Measurements from ENCODE around the gene MMP10.

Gene MMP10

DNA sequence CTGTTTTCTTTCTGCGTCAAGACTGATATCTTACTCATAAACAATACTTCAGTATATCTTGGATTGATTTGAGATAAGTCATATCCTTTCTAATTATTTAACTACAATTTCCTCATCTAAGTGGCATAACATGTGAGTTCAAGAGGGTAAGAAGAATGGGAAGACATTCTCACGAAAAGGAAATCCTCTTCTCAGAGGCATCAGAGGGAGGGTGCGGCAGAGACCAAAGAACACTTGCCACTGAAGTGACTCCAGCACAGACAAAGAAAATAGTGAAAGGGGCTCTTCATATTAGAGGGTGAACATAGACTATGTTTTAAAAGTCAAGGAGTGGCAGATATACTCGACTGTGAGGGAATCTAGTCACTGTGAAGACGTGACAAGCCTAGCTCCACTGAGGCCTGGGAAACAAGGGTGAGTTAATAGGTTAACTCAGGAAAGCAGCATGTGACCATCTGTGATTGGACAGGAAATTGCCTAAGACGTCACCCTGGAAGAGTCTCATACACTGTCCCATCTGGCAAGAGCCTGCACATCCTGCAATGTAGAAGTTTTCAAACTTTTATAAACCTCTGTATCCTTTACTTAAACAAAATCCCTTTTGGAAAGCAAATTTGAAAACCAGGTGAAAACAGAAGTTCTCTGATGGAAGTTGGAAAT lies 19.4 kb upstream of the MMP10 start (continued):
- TF ChIP-seq, protein P1, sequence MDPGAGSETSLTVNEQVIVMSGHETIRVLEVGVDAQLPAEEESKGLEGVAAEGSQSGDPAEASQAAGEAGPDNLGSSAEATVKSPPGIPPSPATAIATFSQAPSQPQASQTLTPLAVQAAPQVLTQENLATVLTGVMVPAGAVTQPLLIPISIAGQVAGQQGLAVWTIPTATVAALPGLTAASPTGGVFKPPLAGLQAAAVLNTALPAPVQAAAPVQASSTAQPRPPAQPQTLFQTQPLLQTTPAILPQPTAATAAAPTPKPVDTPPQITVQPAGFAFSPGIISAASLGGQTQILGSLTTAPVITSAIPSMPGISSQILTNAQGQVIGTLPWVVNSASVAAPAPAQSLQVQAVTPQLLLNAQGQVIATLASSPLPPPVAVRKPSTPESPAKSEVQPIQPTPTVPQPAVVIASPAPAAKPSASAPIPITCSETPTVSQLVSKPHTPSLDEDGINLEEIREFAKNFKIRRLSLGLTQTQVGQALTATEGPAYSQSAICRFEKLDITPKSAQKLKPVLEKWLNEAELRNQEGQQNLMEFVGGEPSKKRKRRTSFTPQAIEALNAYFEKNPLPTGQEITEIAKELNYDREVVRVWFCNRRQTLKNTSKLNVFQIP (CRISPR knock-in tag; IDR thresholded peaks at IDR 0.05; ENCODE audit: borderline replicate concordance, low read depth), result no peak
- TF ChIP-seq CSDC2 (CRISPR knock-in tag; IDR thresholded peaks at IDR 0.05) (no peak), ZNF565 (CRISPR knock-in tag; conservative IDR thresholded peaks at IDR 0.05; ENCODE audit: low read depth) (no peak), ZNF8 (CRISPR knock-in tag; IDR thresholded peaks at IDR 0.05) (no peak), TOX (CRISPR knock-in tag; IDR thresholded peaks at IDR 0.05; ENCODE audit: borderline replicate concordance) (no peak), ZC3H10 (CRISPR knock-in tag; IDR thresholded peaks at IDR 0.05) (no peak), ZFP3 (CRISPR knock-in tag; IDR thresholded peaks at IDR 0.05) (no peak), ARNTL (CRISPR knock-in tag; IDR thresholded peaks at IDR 0.05; ENCODE audit: borderline replicate concordance, low read depth) (no peak), ZFP30 (CRISPR knock-in tag; IDR thresholded peaks at IDR 0.05) (no peak), CSRNP3 (CRISPR knock-in tag; IDR thresholded peaks at IDR 0.05) (no peak)
- TF ChIP-seq, protein P2, sequence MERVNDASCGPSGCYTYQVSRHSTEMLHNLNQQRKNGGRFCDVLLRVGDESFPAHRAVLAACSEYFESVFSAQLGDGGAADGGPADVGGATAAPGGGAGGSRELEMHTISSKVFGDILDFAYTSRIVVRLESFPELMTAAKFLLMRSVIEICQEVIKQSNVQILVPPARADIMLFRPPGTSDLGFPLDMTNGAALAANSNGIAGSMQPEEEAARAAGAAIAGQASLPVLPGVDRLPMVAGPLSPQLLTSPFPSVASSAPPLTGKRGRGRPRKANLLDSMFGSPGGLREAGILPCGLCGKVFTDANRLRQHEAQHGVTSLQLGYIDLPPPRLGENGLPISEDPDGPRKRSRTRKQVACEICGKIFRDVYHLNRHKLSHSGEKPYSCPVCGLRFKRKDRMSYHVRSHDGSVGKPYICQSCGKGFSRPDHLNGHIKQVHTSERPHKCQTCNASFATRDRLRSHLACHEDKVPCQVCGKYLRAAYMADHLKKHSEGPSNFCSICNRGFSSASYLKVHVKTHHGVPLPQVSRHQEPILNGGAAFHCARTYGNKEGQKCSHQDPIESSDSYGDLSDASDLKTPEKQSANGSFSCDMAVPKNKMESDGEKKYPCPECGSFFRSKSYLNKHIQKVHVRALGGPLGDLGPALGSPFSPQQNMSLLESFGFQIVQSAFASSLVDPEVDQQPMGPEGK (CRISPR knock-in tag; IDR thresholded peaks at IDR 0.05; ENCODE audit: borderline replicate concordance), result no peak

DNA sequence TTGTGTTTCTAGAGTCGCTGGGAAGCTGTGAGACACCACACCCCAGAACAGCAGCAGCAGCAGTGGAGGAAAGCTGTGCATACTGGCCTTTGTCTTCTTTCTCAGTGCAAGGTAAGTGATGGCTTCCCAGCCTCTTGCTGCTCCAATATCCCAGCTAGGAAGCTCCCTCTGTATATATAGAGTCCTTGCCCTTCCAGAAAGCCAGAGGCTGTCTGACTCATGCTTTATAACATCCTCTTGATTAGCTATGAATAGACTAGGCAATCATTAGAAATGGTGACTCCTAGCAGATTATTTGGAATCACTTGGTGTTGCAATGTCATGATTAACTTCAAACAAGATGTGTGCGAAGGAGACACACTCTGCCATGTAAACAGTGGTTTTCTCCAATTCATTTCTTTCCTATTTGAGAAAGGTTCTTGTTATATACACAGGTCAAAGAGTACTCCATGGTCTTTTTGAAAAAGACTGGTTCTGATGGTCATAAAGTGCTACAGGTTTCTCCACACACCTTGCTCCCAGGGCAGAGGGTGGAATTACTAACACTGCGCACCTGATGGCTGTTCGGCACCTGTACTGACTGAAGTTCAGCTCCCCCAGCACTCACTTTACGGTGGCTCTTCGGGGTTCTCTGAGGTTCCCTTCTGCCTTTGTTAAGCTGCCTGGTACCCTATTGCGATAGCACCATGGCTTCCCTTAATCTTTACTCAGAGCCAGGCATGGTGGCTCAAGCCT lies 17.8 kb upstream of the MMP10 start, which contains the start of gene MMP1:
TSS of gene MMP1 (minus strand) at position 149 of the 735 bp plus-strand sequence. CDS start at position 81, 68 bp downstream.
- TF ChIP-seq, protein P3, sequence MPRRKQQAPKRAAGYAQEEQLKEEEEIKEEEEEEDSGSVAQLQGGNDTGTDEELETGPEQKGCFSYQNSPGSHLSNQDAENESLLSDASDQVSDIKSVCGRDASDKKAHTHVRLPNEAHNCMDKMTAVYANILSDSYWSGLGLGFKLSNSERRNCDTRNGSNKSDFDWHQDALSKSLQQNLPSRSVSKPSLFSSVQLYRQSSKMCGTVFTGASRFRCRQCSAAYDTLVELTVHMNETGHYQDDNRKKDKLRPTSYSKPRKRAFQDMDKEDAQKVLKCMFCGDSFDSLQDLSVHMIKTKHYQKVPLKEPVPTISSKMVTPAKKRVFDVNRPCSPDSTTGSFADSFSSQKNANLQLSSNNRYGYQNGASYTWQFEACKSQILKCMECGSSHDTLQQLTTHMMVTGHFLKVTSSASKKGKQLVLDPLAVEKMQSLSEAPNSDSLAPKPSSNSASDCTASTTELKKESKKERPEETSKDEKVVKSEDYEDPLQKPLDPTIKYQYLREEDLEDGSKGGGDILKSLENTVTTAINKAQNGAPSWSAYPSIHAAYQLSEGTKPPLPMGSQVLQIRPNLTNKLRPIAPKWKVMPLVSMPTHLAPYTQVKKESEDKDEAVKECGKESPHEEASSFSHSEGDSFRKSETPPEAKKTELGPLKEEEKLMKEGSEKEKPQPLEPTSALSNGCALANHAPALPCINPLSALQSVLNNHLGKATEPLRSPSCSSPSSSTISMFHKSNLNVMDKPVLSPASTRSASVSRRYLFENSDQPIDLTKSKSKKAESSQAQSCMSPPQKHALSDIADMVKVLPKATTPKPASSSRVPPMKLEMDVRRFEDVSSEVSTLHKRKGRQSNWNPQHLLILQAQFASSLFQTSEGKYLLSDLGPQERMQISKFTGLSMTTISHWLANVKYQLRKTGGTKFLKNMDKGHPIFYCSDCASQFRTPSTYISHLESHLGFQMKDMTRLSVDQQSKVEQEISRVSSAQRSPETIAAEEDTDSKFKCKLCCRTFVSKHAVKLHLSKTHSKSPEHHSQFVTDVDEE (CRISPR knock-in tag; IDR thresholded peaks at IDR 0.05), result no peak
- TF ChIP-seq ISL1 (CRISPR knock-in tag; IDR thresholded peaks at IDR 0.05) (no peak), BACH2 (CRISPR knock-in tag; IDR thresholded peaks at IDR 0.05; ENCODE audit: borderline replicate concordance) (no peak), ZNF8 (CRISPR knock-in tag; IDR thresholded peaks at IDR 0.05) (no peak), ZNF70 (CRISPR knock-in tag; IDR thresholded peaks at IDR 0.05) (no peak), RARB (CRISPR knock-in tag; IDR thresholded peaks at IDR 0.05) (no peak), PPARA (CRISPR knock-in tag; IDR thresholded peaks at IDR 0.05; ENCODE audit: borderline replicate concordance) (no peak), OSR1 (CRISPR knock-in tag; IDR thresholded peaks at IDR 0.05) (no peak), TCF4 (CRISPR knock-in tag; IDR thresholded peaks at IDR 0.05; ENCODE audit: borderline replicate concordance) (no peak), ZFP30 (CRISPR knock-in tag; IDR thresholded peaks at IDR 0.05) (no peak), ARNTL (CRISPR knock-in tag; IDR thresholded peaks at IDR 0.05; ENCODE audit: borderline replicate concordance, low read depth) (no peak), CSRNP3 (CRISPR knock-in tag; IDR thresholded peaks at IDR 0.05) (no peak)
- TF ChIP-seq, protein P1 (CRISPR knock-in tag; IDR thresholded peaks at IDR 0.05; ENCODE audit: borderline replicate concordance, low read depth), result no peak

More for the DNA sequence above, 17.8 kb upstream of the MMP10 start, which contains the start of gene MMP1:
- ATAC-seq, result peak; percentile 75
